AG10803 (cell line): Measurements from ENCODE around the gene PRDM5.

Experiments
- DNase-seq: peaks from one replicate; pipeline ENCODE4 v3.0.0; 2010; ENCODE audit warnings: low read depth
- H3K4me3 ChIP-seq: 2 replicates; pipeline ENCODE4 v1.5.1; 2011; ENCODE audit warnings: mild to moderate bottlenecking, low read length, control low read depth
- TF ChIP-seq, protein P1 (sequence below): conservative IDR thresholded peaks from 2 replicates; pipeline ENCODE4 v1.5.1; 2011; ENCODE audit warnings: mild to moderate bottlenecking, low read length, control low read depth, inconsistent platforms

PRDM5 gene

DNA sequence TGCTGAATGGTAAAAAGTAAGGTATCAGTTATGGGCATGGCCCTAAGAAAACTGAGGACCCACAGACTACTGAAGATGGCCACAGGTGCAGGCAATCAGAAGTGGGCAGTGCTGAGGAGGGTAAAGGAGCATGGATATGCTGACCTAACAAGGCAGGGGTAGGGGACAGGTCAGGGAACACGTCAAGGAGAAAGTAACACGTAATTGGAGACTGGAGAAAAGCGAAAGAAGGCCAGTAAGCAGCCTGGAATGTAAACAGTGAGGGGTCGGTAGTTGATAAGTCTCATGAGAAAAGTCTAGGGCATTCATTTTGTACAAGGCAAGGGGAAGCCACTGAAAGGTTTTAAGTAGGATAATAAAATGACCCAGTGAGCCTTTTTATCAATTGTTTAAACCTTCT lies 153.3 kb downstream of the PRDM5 start:
- TF ChIP-seq, protein P1, sequence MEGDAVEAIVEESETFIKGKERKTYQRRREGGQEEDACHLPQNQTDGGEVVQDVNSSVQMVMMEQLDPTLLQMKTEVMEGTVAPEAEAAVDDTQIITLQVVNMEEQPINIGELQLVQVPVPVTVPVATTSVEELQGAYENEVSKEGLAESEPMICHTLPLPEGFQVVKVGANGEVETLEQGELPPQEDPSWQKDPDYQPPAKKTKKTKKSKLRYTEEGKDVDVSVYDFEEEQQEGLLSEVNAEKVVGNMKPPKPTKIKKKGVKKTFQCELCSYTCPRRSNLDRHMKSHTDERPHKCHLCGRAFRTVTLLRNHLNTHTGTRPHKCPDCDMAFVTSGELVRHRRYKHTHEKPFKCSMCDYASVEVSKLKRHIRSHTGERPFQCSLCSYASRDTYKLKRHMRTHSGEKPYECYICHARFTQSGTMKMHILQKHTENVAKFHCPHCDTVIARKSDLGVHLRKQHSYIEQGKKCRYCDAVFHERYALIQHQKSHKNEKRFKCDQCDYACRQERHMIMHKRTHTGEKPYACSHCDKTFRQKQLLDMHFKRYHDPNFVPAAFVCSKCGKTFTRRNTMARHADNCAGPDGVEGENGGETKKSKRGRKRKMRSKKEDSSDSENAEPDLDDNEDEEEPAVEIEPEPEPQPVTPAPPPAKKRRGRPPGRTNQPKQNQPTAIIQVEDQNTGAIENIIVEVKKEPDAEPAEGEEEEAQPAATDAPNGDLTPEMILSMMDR, result no peak
- peak; percentile 17 for DNase-seq
- H3K4me3 ChIP-seq, result no peak overlapping the region

DNA sequence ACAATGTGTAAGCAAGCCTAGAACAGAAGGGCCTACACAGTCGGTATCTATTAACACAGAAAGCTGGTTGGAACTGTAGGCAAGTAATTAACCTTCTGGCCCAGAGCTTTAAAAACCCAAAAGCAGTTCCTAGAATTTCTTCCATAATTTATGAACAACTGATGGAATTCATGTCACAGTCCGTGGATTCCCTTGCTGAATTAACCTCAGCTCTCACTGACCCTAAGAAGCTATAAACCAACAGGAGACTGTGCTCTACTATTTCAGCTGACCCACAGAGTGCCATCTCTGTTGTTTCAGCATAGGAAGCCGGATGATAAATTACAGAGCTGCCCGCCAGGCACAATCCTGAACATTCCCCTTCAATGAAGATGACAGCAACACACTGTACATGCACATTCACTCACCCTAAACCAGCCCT lies 157.3 kb downstream of the PRDM5 start:
- no peak for DNase-seq
- no peak overlapping the region for H3K4me3 ChIP-seq
- TF ChIP-seq, protein P1, result no peak

DNA sequence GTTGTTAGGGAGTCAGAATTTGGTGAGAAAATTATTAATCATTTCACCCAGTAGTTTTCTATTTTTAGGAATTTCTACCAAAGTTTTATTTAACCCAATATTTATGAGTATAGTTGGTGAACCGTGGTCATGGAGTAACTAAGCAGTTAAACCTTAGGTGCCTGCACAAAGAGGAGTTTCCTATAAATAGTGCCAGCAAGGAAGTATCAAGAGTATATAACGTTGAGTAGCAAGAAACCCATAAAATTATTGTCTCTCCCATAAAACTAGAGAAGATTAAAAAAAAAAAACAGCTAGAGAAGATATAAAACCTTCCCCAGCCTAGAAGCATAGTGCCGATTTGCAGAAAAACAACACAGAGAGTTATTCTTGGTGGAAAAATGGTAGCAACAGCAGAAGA lies 158.9 kb downstream of the PRDM5 start:
- no peak for DNase-seq
- no peak overlapping the region for H3K4me3 ChIP-seq
- TF ChIP-seq, protein P1, result no peak

DNA sequence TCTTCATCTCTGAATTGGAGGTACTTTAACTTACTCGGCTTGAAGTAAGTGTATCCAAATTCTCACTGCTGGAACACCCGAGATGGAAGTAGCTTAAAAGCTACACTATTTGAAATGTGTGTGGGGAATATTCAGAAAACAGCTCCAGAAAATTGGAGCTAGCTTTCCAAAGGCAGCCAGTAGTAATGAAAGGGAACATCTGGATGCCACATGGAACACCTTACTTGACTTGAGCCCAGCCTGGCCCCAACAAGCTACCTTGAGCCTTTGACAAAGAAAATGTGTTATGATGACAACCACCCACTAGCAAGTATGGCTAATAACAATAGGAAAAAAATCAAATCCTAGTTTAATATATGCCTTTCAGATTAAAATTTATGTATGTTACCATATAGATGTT lies 161.5 kb downstream of the PRDM5 start:
- peak; percentile 6 for DNase-seq
- H3K4me3 ChIP-seq, result no peak overlapping the region
- TF ChIP-seq, protein P1, result no peak

DNA sequence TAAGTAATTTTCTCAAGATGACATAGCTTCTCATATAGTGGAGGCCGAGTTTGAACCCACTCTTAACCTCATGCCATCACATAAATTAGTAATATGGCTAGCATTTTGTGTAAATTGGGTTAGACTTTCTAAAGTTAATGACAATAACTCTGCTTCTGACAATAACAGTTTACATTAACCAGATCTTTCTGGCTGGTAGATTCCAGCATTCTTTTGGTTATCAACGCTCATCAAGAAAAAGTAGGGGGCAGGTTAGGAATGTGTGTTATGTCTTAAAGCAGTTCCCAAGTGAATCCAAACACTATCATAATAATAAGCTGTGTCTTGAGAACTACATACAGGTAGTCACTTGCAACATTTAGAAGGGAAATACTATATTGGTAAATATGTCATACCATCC lies 162.5 kb downstream of the PRDM5 start:
- no peak overlapping the region for H3K4me3 ChIP-seq
- TF ChIP-seq, protein P1, result no peak
- DNase-seq, result no peak

DNA sequence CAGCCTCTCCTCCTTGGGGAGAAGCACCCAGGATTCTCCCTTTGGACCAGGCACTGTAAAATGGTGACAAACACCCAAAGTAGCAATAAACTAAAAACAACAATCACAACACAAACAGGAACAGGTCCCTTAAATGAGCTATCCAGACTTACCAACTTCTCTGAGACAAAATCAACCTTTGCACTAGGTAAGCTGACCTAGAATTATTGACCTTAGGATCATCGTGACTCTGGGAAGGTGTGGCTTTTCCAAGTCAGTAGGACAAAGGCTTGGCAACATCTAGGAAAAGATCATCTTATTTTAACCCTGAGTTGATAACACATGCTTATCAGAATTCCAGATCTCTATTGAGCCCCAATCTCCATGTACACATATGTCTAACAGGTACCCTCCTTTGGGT lies 166.7 kb downstream of the PRDM5 start:
- TF ChIP-seq, protein P1, result no peak

DNA sequence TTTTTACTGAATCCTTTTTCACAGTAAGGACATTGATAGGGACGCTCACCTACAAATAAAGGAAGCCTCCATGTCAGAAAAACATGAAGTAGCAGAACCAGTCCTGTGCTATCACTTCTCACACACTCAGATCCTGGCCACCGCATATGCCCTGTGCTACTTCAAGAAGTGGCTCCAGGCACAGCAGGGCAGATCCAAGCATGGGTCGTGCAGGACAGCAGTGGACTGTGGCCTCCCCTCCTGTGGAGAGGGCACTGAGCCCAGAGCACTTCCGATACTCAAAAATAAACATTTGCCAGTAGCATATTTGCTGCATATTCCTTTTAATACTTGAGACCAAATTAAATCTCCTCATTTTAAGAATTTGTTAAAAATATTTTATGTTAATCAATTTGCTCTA lies 167.9 kb downstream of the PRDM5 start:
- H3K4me3 ChIP-seq, result no peak overlapping the region
- TF ChIP-seq, protein P1, result no peak
- DNase-seq, result no peak

More for the DNA sequence above, 166.7 kb downstream of the PRDM5 start:
- H3K4me3 ChIP-seq, result no peak overlapping the region
- DNase-seq, result no peak
